K562 (cell line): ENCODE data around the gene EVI5L. TPM values are rescaled to one million over a fixed set of nuclear protein-coding genes. Genes with fewer than 3 reads are reported as not detected.

ENCODE experiments used
- ASH1L ChIP-seq: fragments of 450-650 bp; IDR thresholded peaks from 2 replicates; pipeline ENCODE4 v1.6.1; 2018; ENCODE audit warnings: borderline replicate concordance, mild to moderate bottlenecking, low read depth; ENCODE audit not compliant: partially characterized antibody
- EZH2 ChIP-seq: IDR thresholded peaks from 2 replicates; pipeline ENCODE4 v1.6.1; 2012; ENCODE audit warnings: low read depth, mild to moderate bottlenecking, inconsistent platforms, low read length, borderline replicate concordance
- KDM5B ChIP-seq: fragments of 200-600 bp; sonication (generic); IDR thresholded peaks from 2 replicates; pipeline ENCODE4 v1.6.1; 2012; ENCODE audit warnings: low read depth, mild to moderate bottlenecking, moderate library complexity, low read length, control low read depth, inconsistent platforms; ENCODE audit not compliant: insufficient replicate concordance
- NFE2 ChIP-seq: IDR thresholded peaks from 2 replicates; pipeline ENCODE4 v1.6.1; 2014; ENCODE audit warnings: antibody characterized with exemption, low read depth
- NR1H2 ChIP-seq: sonication (generic); formaldehyde crosslinking; IDR thresholded peaks from 2 replicates; pipeline ENCODE4 v1.4.0; 2020; ENCODE audit warnings: mild to moderate bottlenecking, missing genetic modification reagents
- SPI1 ChIP-seq: IDR thresholded peaks from 2 replicates; pipeline ENCODE4 v1.6.1; 2011; ENCODE audit warnings: low read depth, low read length, control low read depth, borderline replicate concordance
- TARDBP ChIP-seq: fragments of 450-650 bp; IDR thresholded peaks from 2 replicates; pipeline ENCODE4 v1.6.1; 2016
- TEAD4 ChIP-seq, 2 experiments: sonication (generic) in 1 of 2; formaldehyde crosslinking in 1 of 2; IDR thresholded peaks; 2 replicates each; pipeline versions ENCODE4 v1.6.1 to v1.8.0; 2012 to 2022; ENCODE audit warnings: borderline replicate concordance in 1 of 2, inconsistent platforms in 1 of 2, low read length in 1 of 2, mild to moderate bottlenecking in 1 of 2, missing genetic modification reagents in 1 of 2
- WHSC1 ChIP-seq: IDR thresholded peaks from one replicate; pipeline ENCODE4 v1.6.1; 2012; ENCODE audit warnings: low read length, control low read depth, inconsistent platforms
- ZBED1 ChIP-seq: IDR thresholded peaks from 2 replicates; pipeline ENCODE4 v1.6.1; 2014
- ZNF263 ChIP-seq: sonication (generic); formaldehyde crosslinking; IDR thresholded peaks from 2 replicates; pipeline ENCODE4 v1.8.0; 2022; ENCODE audit warnings: mild to moderate bottlenecking, missing genetic modification reagents, borderline replicate concordance
- ZZZ3 ChIP-seq: fragments of 450-650 bp; IDR thresholded peaks from 2 replicates; pipeline ENCODE4 v1.6.1; 2016; ENCODE audit warnings: antibody characterized with exemption, mild to moderate bottlenecking, moderate library complexity
- polyA plus RNA-seq, 8 experiments: library from polyadenylated mRNA; depleted of rRNA in 4 of 8; stranded (reverse) in 5 of 8; unstranded in 3 of 8; fragments of >200 nt; fragmentation: Nextera tagmentation in 2 of 8; fragmentation: Illumina TruSeq in 1 of 8; extraction: Ambion mirVana in 2 of 8; extraction: Trizol in 1 of 8; gene quantifications; 2 replicates each; pipeline versions ENCODE4 v1.2.1 to v1.2.3, GENCODE V29; 2011 to 2014; ENCODE audit warnings: inconsistent platforms in 1 of 8, missing spikeins in 1 of 8
- total RNA-seq, 7 experiments: library from RNA; depleted of rRNA in 6 of 7; stranded (reverse); fragments of >200 nt in 6 of 7; fragmentation: Illumina TruSeq in 2 of 7; extraction: Trizol in 2 of 7; gene quantifications; 2 replicates each; pipeline versions ENCODE4 v1.2.1 to v1.2.3, GENCODE V29; 2011 to 2021; ENCODE audit warnings: low replicate concordance in 1 of 7
- TF ChIP-seq, protein P1 (sequence below), 2 experiments: fragments of 450-650 bp in 1 of 2; sonication (generic) in 1 of 2; formaldehyde crosslinking in 1 of 2; IDR thresholded peaks; 2 replicates each; pipeline versions ENCODE4 v1.7.1 to v1.9.0; 2016 to 2022; ENCODE audit warnings: inconsistent platforms in 1 of 2, mild to moderate bottlenecking in 1 of 2, missing genetic modification reagents in 1 of 2
- TF ChIP-seq, protein P2 (sequence below): fragments of 250-450 bp; sonication (Bioruptor Pico); IDR thresholded peaks from 2 replicates; pipeline ENCODE4 v1.8.0; 2022; ENCODE audit warnings: inconsistent platforms, mild to moderate bottlenecking, moderate library complexity, borderline replicate concordance
- TF ChIP-seq, protein P3 (sequence below), 2 experiments: fragments of 200-800 bp in 1 of 2; sonication (Bioruptor generic) in 1 of 2; sonication (generic) in 1 of 2; formaldehyde crosslinking in 1 of 2; IDR thresholded peaks in 1 of 2; conservative IDR thresholded peaks in 1 of 2; 2 replicates each; pipeline versions ENCODE4 v1.5.0 to v1.6.1; 2016 to 2020; ENCODE audit warnings: missing compliant biosample characterization in 1 of 2, missing genetic modification characterization in 1 of 2, missing genetic modification reagents in 1 of 2

The EVI5L gene
- total and polyA plus RNA-seq, 9 of the 15 experiments (the other 6 are each of a cell fraction or from before 2014, with no cell fraction given): 0.69 to 1.8 (median 1.2) TPM; not detected in 2

DNA sequence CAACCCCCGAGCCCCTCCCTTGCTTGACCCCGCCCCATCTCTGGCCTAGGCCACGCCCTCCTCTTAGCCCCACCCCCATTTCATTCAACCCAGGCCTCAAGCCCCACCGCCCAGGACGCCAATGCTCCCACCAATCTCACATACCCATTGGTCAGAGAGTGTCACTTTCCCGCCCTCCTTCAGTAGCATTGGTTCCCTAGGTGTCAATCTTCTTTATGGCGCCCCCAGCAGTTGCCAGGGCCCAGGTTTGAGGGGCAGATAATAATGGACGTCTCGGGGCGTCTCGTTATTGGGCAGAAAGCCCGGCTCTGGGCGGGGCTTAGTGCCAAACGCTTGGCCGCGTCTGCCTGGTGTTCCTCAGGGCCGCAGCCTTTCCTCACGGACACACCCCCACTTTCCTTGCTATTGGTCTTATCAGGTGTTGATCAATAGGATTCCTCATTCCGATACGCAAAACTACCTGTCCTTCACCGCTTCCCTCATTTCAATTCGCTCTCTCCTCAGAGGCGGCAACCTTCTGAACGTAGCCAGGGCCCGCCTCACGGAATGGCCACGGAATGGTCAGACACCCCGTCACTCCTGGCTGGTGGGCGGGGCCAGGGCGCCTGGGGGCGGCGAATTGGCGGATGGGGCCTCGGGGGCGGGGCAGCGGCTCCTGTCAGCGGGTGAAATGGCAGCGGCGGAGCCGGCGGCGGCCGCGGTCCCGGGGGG, at the start of gene EVI5L (continued):
- TF ChIP-seq, protein P1, sequence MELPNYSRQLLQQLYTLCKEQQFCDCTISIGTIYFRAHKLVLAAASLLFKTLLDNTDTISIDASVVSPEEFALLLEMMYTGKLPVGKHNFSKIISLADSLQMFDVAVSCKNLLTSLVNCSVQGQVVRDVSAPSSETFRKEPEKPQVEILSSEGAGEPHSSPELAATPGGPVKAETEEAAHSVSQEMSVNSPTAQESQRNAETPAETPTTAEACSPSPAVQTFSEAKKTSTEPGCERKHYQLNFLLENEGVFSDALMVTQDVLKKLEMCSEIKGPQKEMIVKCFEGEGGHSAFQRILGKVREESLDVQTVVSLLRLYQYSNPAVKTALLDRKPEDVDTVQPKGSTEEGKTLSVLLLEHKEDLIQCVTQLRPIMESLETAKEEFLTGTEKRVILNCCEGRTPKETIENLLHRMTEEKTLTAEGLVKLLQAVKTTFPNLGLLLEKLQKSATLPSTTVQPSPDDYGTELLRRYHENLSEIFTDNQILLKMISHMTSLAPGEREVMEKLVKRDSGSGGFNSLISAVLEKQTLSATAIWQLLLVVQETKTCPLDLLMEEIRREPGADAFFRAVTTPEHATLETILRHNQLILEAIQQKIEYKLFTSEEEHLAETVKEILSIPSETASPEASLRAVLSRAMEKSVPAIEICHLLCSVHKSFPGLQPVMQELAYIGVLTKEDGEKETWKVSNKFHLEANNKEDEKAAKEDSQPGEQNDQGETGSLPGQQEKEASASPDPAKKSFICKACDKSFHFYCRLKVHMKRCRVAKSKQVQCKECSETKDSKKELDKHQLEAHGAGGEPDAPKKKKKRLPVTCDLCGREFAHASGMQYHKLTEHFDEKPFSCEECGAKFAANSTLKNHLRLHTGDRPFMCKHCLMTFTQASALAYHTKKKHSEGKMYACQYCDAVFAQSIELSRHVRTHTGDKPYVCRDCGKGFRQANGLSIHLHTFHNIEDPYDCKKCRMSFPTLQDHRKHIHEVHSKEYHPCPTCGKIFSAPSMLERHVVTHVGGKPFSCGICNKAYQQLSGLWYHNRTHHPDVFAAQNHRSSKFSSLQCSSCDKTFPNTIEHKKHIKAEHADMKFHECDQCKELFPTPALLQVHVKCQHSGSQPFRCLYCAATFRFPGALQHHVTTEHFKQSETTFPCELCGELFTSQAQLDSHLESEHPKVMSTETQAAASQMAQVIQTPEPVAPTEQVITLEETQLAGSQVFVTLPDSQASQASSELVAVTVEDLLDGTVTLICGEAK (IDR thresholded peaks at IDR 0.05): peak; percentile 82
- TF ChIP-seq, protein P1 (CRISPR knock-in tag; IDR thresholded peaks at IDR 0.05): no peak
- TF ChIP-seq ZNF263 (CRISPR knock-in tag) (no peak), TEAD4 (IDR thresholded peaks at IDR 0.05; ENCODE audit: low read length) (no peak), TEAD4 (CRISPR knock-in tag; IDR thresholded peaks at IDR 0.05; ENCODE audit: borderline replicate concordance) (no peak), TARDBP (no peak), KDM5B (no peak), WHSC1 (no peak), ZBED1 (no peak), ZZZ3 (no peak), EZH2 (no peak), ASH1L (peak; percentile 100), SPI1 (no peak), NFE2 (no peak), NR1H2 (CRISPR knock-in tag) (no peak)
- TF ChIP-seq, protein P2, sequence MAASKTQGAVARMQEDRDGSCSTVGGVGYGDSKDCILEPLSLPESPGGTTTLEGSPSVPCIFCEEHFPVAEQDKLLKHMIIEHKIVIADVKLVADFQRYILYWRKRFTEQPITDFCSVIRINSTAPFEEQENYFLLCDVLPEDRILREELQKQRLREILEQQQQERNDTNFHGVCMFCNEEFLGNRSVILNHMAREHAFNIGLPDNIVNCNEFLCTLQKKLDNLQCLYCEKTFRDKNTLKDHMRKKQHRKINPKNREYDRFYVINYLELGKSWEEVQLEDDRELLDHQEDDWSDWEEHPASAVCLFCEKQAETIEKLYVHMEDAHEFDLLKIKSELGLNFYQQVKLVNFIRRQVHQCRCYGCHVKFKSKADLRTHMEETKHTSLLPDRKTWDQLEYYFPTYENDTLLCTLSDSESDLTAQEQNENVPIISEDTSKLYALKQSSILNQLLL: no peak
- TF ChIP-seq, protein P3, sequence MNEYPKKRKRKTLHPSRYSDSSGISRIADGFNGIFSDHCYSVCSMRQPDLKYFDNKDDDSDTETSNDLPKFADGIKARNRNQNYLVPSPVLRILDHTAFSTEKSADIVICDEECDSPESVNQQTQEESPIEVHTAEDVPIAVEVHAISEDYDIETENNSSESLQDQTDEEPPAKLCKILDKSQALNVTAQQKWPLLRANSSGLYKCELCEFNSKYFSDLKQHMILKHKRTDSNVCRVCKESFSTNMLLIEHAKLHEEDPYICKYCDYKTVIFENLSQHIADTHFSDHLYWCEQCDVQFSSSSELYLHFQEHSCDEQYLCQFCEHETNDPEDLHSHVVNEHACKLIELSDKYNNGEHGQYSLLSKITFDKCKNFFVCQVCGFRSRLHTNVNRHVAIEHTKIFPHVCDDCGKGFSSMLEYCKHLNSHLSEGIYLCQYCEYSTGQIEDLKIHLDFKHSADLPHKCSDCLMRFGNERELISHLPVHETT (CRISPR knock-in tag; conservative IDR thresholded peaks at IDR 0.05 in 1 of 2, IDR thresholded peaks at IDR 0.05 in 1 of 2): no peak
